NK-92 treated with Interleukin-12 subunit alpha and Interleukin-12 subunit beta, amount 100 ng/mL, for 24 hours (cell line): ENCODE data around the gene ZNF124.
"Not testable (repeated sequence)": the region's sequence is repeated elsewhere in the genome, so short reads cannot be mapped to it uniquely, and the experiment has no call there.

ENCODE experiments used
- DNase-seq: peaks from one replicate; lab custom pipeline; 2025; lab: John Stamatoyannopoulos, UW

Gene ZNF124

DNA sequence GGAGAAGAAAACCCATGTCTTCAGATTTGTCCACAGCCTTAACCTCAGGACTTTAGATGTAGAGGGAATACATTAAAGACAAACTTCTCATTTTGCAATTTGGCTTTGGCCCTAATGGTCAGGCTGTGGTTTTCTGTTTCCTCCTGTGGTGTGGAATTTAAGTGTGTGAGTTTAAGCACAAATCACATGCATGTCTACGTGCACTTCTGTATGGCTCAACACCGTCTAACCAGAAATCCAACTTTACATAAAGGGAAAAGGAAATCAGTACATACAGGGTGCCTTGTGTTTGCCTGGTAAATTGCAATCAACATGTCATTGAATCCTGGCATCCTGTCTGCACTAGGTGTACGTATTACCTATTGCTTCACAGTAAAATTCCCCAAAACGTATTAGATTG is 1.2 kb upstream of the ZNF124 start:
- DNase-seq: no peak

DNA sequence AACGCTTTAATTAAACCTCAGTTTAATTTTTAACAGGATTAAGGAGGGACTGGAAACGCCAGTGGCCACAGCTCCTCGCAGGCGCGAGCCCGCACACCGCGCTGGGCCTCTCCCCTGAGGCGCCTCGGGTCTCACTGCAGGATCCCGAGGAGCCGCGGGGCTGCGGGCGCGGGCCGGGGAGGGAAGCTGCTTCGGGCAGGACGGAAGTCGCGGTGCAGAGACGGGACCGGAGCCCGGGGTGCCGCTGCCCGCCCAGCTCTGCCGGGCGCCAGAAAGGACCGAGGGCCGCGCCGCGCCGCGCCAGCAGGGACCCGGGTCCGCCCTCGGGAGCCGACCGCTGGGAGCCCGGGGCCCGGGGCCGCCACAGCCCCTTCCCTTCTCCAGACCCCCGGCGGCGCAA is 377 bp downstream of the ZNF124 start:
- DNase-seq: not testable (repeated sequence)

DNA sequence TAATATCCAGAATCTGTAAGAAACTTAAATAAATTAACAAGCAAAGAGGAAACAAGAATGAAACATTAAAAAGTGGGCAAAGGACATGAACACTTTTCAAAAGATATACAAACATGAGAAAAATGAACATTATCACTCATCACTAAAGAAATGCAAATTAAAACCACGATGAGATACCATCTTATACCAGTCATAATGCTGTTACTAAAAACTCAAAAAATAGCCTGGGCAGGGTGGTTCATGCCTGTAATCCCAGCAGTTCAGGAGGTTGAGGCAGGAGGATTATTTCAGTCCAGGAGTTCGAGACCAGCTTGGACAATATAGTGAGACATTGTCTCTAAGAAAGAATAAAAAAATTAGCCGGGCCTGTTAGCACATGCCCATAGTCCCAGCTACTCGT is 6.1 kb downstream of the ZNF124 start:
- DNase-seq: no peak

DNA sequence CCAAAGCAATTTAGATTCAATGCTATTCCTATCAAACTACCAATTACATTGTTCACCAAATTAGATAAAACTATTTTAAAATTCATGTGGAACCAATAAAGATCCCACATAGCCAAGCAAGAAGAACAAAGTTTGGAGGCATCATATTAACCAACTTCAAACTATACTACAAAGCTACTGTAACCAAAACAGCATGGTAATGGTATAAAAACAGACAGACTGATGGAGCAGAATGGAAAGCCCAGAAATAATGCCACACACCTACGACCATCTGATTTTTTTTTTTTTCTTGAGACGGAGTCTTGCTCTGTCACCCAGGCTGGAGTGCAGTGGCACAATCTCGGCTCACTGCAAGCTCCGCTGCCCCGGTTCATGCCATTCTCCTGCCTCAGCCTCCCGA is 7.1 kb downstream of the ZNF124 start:
- no peak for DNase-seq

DNA sequence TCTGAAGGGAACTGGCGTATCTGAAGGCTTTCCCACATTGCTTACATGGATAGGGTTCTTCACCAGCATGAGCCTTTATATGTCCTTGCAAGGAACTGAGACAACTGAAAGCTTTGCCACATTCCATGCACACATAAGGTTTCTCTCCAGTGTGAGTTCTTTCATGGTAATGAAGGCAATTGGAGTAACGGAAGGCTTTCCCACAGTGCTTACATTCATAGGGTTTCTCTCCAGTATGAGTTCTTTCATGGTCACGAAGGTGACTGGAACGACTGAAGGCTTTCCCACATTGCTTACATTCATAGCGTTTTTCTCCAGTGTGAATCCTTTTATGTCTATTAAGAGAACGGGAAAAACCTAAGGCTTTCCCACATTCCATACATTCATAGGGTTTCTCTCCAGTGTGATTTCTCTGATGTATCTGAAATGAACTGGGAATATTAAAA is 15.0 kb downstream of the ZNF124 start:
- no peak for DNase-seq

DNA sequence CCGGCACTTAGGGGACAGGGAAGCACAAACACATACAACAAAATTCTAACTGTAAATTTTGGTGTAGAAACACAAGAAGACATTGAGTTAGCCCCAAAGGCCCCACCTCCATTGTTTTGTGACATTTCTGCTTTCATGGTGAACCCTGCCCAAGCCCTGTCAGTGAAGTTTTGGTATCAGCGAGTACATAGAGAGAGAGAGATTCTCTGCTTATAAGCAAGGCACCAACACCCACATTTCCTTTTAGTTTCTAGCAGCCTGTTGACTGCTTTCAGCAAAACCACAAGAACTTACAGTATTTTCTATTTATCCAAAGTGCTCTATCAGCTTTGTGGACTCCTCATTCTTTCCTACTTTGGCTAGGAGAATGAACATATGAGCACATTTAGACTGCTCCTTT is 24.0 kb downstream of the ZNF124 start:
- DNase-seq: no peak

DNA sequence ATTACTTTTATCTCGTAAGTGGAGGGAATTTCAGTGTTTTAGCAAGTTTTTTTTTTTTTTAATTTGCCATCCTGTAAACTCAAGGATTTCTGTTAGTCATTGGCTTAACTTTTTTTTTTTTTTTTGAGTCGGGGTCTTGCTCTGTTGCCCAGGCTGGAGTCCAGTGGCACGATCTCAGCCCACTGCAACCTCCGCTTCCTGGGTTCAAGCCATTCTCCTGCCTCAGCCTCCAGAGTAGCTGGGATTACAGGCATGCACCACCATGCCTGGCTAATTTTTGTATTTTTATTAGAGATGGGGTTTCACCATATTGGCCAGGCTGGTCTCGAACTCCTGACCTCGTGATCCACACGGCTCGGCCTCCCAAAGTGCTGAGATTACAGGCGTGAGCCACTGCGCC is 24.7 kb downstream of the ZNF124 start:
- DNase-seq: not testable (repeated sequence)

DNA sequence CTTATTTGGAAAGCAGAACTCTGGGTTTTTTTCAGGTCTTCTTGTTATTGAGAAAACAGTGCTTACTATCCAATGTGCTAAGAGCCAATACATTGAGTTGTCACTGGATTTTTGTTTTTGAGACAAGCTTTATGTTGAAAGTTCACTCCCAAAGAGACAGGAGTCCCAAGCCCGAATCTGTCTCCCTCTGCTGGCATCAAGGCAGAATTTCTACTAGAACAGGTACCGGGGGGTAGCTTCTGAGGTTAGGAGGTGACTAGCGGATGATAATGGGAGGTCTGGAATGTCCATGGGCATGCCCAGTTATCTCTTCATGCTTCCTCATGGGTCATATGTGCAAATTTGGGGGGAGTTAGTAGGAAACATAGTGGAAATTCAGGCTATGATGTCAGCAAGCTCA is 25.1 kb downstream of the ZNF124 start:
- DNase-seq: no peak

DNA sequence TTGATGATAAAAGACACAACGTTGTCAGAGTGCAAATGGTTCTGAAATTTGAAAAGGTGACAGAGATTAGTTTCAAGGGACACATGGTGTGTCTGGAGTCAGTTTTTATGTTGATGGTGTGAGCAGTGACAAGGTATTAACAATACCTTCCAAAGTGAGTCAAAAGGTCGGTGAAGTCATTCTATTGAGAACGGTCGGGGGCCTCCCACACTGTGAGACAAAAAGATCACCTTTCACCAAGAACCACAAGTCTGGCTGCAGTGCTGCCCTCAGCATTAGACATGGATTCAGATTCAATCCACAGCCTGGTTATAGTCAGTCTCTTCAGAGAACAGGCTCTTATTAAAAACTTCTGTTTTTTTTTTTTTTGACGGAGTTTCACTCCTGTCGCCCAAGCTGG is 26.5 kb downstream of the ZNF124 start:
- no peak for DNase-seq

DNA sequence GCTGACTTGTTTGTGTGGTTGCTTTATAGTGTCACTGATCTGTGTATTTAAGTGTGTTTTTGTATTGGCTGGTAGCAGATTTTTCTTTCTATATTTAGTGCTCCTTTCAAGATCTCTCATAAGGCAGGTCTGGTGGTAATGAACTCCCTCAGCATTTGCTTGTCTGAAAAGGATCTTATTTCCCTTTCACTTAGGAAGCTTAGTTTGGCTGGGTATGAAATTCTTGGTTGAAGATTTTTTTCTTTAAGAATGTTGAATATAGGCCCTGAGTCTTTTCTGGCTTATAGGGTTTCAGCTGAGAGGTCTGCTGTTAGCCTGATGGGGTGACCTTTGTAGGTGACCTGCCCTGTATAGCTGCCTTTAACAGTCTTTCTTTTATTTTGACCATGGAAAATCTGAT is 32.3 kb downstream of the ZNF124 start:
- not testable (repeated sequence) for DNase-seq

DNA sequence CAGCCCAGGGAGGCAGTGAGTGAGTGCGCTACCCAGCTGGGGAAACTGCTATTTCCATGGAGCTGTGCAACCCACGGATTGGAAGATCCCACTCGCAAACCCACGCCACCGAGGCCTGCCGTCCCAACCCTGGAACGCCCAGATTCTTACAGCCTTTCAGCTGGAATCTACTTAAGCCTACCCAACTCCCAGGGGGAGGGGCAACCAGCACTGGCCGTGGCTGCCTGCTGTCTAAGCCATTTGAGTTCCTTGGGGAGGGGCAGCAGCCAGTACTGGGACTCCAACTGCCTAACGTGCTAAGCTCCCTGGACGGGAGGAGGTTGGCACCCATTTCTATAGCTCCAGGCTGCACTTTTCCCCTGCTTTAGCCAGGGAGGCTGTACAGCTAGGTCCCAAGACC is 40.6 kb downstream of the ZNF124 start:
- DNase-seq: no peak

DNA sequence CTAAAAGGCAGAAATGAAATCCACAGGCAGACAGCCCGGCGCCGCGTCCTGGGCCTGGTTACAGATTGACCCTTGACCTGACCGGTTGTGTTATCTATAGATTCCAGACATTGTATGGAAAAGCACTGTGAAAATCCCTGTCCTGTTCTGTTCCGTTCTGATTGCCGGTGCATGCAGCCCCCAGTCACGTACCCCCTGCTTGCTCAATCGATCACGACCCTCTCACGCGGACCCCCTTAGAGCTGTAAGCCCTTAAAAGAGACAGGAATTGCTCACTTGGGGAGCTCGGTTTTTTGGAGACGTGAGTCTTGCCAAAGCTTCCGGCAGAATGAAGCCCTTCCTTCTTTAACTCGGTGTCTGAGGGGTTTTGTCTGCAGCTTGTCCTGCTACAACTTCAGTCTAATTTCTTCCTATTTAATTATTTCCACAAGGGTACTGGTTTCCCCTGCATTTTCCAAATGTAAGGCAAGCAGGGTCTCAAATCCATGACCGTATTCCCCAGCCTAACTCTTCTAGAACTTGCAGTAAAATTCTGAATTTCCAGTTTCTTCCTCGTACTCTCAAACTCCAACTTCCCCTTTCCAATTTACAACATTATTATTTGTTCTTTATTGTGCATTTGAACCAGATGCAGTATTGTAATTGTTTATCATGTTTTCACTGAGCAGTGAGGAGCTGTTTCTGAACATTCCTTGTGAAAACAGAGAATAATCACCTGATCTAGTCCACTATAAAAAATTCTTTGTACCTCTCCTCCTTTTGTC is 44.1 kb downstream of the ZNF124 start:
- DNase-seq: not testable (repeated sequence)

DNA sequence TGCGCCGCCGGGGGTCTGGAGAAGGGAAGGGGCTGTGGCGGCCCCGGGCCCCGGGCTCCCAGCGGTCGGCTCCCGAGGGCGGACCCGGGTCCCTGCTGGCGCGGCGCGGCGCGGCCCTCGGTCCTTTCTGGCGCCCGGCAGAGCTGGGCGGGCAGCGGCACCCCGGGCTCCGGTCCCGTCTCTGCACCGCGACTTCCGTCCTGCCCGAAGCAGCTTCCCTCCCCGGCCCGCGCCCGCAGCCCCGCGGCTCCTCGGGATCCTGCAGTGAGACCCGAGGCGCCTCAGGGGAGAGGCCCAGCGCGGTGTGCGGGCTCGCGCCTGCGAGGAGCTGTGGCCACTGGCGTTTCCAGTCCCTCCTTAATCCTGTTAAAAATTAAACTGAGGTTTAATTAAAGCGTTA is 45.2 kb downstream of the ZNF124 start:
- not testable (repeated sequence) for DNase-seq

DNA sequence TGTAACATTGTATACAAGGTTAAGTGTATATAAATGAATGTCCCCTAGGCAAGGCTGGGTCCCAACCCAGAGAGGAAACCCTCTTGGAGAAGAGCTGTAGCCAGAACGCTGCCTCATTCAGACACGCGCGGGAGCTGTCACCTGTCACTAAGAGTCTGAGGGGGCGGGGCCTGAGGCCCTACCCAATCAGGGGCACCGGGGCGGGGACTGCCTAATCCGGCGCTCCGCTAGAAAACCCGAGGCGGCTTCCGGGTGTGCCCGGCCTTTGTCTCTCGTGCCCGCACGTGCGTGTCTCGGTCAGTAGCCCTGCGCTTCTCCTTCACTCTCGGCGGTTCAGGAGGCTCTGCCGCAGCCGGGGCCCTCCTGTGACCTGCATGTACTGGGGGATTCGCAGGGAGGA is 45.7 kb downstream of the ZNF124 start:
- not testable (repeated sequence) for DNase-seq

DNA sequence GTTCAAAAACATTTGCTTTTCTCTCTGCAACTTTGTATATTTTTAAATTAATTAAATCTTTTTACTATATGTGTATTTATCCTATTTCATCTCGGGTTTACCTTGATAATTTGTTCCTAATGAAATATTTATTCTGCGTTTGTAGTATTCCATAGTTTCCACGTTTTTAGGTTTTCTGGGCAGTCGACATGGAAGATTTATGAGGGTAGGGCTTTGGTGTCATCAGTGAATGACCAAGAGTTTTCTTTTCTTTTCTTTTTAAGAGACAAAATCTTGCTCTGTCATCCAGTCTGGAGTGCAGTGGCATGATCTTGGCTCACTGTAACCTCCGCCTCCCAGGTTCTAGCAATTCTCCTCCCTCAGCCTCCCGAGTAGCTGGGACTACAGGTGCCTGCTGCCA is 50.4 kb downstream of the ZNF124 start:
- no peak for DNase-seq

DNA sequence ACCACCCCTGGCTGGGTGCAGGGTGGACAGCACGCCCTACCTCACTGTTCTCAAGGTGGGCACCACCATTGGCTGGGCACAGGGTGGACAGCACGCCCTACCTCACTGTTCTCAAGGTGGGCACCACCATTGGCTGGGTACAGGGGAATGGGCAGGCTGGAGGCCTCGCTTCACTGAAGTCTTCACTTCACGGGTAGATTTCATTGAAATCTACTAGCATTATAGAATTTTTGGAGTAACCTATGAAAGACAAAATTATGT is 51.5 kb downstream of the ZNF124 start:
- not testable (repeated sequence) for DNase-seq

DNA sequence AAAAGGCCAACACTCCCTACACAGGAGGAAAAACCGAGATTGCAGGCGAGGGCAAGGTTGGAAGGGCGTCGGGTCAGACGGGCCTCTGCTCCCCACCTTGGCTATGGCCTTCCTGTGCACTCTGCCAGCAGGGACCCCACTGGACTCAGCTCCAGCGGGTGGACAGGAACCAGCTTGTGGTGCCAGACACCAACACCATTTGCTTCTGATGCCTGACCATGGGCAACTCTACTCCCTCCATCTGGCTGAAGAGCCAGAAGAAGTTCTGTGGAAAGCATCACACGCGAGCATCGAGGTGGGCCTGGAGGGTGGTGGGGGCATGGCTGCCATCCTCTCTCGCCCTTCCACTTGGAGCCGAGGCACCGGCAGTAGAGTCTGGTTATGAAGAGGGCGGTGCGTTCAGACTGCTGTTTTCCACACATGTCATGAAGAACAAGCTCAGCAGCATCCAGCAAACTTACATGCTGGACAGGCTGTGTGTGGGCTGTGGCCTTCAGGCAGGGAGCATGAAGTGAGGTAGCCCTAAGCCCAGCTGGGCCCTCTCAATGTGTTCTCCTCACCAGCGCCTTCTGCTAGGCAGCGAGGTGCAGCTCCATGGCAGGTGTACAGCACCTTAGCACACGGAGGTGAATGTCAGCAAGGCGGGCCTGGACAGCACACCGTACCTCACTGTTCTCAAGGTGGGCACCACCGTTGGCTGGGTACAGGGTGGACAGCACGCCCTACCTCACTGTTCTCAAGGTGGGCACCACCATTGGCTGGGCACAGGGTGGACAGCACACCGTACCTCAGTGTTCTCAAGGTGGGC is 52.0 kb downstream of the ZNF124 start:
- no peak for DNase-seq

DNA sequence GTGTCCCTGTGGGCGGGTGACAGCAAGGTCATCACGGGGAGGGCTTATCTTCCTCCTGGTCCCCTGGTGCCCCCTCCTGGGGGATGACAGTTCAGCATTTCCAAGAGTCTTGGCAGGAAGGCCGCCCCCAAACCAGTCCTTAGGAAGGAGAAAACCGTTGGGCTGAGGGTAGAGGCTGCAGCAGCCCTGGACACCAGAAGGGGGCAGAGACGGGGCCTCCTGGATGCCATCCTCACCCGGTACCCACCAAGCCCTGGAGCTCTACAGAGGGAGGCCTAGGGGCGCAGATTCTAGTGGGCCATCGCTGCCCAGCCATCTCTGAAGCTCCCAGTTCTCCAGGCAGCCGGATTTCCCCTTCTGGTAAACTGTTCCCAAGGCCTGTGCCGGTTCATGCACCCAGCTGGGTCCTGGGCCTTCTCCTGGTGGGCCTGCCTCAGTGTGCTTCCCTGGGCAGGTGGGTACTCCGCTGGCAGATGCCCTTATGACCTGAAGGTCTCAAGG is 52.8 kb downstream of the ZNF124 start:
- no peak for DNase-seq

DNA sequence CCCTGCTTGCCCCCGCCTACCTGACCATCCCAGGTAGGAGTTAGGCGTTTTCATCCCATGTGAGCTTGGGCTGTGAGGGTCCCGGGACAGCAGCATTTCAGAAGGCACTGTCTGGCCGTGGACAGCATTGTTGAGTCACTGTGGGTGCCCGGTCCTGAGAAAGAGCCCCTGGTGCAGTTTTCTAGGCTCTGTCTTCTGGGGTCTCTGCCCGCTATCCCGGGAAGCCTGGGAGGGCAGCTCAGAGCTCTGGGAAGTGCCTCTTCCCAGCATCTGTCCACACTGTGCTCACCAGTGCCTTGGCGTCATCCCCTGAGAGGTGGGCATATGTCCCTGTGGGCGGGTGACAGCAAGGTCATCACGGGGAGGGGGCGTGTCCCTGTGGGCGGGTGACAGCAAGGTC is 56.3 kb downstream of the ZNF124 start:
- DNase-seq: no peak

DNA sequence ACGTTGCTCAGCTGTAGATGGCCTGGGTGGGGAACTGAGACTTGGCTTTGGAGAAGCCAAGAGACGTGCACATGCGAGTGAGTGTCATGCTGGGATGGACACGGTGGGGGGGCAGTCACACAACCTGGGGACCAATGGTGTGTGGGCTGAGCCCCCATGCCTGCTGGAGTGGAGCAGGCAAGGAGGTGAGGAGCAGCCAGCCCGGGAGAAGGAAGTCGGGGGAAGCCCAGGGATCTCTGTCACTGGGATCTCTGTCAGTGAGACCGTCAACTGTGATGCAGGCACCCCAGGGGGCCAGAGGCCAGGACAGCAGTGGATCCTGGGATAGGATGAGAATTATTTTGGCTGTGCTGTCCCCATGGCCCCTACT is 56.7 kb downstream of the ZNF124 start:
- DNase-seq: no peak

DNA sequence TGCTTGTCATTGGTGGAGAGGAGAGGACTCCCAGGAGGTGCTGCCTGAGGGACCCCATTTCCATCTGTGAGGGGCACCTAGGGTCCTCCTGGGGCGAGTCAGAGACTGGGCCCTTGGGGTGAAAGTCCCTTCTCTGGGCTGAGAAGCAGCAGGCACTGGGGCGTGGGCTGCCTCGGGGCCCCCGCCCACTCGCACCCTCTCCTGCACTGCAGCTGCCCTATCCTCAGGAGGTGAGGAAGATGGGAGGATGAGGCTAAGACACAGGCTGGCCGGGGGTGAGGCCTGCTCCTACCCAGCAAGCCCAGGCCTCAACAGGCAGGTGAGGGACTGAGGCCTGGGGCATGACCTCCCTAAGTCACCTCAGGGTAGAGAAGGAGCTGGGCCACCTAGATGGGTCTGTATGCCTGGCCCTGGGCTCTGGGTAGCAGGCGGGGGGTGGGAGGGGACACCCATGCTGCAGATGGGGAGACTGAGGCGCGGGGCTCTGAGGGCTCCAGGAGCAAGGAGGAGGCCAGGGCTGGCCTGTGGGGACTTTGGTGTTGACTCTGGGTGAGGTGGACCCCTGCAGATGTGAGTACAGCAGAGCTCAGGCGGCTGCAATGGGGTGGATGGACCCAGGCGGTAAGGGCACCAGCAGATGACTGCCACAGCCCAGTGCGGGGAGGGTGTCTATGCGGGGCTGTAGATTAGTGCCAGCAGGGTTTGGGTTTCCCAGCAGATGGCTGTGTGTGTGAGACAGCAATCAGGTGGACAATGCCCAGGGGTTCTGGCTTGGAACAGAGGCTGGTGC is 57.3 kb downstream of the ZNF124 start:
- DNase-seq: no peak

DNA sequence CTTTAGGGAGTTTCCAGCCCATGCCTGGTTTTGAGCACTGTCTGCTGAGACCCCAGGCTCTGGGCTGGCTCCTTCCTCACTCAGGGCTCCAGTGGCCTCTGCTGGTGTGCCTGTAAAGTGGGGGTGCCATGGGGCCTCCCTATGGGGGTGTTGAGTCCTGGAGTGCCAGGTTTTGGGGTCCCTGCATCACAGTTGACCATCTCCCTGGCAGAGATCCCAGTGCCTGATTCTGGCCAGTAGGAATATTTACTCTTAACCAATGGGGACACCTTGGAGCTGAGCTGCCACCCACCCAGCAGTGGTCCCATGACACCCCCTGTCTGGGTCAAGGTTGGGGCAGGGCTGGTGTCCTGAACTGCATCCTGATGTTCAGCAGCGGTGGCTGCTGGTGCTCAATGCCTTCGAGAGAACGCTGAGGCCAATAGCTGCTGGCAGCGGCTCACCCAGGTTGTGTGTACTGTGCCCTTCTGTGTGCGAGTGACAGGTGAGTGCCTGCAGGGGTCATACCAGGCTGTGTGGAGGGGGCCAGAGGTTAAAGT is 58.0 kb downstream of the ZNF124 start:
- DNase-seq: no peak

DNA sequence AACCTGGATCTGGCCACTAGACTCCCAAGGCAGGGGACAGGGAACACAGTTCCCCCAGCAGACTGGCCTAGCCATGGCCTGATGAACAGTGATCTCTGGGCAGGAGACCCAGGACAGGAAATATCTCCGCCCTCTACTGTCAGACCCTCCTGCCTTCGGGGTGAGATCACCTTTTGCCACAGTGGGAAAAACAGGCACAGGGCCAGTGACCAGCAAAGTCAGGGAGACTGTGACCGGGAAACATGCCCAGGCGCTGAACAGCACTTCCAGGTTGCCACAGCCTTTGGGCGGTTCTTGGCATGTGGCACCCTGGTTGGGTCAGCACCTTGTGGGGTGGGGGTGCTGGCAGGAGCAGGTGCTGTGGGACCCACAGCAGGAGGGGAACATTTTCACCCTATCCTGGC is 58.7 kb downstream of the ZNF124 start:
- DNase-seq: no peak
